HG03025 (cell line): ENCODE results near the gene COBL.

Experiments
- ATAC-seq: cut with Tn5 transposase; IDR thresholded peaks from one replicate; pipeline ENCODE4 v1.9.1; 2021; ENCODE audit warnings: mild to moderate bottlenecking, moderate library complexity; ENCODE audit not compliant: unreplicated experiment, low FRiP score

COBL gene

DNA sequence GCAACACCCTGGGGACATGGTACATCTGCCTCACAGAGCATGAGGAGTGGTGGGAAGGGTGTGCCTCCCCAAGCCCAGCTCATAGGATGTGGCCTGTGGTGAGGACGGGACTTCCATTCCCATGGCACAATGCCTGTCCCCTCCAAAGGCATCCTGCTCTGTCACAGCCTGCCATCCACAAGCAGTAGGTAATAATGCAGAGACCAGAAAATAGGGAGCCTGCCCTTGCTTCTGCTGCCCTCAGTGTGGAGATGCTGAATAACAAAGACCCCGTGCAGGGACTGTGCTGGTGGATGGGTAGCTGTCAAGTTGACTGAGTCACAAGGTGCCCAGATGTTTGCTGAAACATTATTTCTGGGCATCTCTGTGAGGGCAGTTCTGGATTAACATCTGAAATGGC is 334.0 kb downstream of the COBL start:
- ATAC-seq = no peak

DNA sequence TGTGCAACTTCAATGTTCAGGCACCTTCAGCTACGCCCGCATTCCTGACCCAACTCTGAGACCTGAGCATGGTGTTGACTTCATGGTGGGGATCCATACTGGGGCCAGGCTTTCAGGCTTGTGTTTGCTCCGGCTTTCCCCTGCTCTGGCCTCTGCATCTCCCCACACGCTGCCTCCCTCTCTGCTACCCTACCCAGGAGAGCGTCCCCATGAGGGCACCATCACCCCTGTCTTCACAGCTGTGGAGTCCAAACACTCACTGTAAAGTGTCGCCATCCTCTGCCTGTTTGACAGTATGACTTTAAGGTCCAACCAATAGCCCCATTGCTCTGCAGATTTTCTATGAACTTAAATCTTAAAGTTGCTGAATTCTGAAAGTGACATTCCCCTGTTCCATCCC is 334.9 kb downstream of the COBL start:
- ATAC-seq = no peak

DNA sequence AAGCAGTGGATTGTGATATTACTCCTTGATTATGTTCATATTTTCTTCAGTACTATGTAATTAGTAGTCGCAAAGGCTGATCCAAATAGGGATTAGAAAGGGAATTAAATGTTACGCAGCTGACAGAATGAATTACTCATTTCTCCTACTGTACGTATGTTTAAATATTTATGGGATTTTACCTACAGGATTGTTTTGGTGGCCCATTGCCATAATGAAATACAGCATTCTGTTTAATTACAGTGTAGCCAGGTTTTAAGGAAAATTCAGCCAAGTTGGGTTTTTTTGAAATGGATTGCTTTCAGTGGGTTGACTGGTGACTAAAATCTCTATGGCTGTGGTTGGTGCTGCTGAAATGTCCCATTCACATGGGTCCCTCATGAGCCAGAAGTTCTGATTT is 336.2 kb downstream of the COBL start:
- no peak for ATAC-seq

DNA sequence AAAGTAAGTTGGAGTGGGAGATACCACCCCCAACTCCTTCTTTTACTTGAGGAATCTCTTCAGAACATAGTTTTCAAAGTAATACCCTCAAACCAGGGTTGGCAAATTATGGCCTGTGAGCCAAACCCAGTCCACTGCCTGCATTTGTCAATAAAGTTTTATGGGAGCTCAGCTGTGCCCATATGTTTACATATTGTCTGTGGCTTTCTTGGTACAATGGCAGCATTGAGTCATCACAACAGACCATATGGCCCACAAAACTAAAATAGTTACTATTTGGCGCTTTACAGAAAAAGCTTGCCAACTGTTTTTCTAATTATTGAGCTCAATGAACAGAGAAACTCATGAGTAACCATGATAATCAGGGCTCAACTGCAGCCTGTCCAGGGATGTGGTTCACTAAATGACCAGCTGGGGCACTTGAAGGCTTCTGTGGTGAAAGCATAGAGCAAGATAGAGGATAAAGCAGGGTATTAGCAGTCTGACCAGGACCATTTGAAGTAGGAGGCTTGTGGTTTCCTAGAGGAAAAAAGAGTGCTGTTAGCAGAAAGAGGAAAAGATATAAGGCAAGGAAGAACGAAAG is 337.9 kb downstream of the COBL start:
- no peak for ATAC-seq

DNA sequence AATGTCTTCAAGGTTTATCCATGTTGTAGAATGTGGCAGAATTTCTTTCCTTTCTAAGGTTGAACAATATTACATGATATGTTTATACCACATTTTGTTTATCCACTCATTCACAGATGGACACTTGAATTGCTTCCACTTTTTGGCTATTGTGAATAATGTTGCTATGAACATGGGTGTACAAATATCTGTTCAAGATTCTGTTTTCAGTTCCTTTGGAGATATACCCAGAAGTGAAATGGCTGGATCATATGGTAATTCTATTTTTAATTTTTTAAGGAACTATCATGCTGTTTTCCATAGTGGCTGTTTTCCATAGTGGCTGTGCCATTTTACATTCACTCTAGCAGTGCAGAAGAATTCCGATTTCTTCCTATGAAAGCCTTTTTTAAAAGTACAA is 339.2 kb downstream of the COBL start:
- ATAC-seq = no peak

DNA sequence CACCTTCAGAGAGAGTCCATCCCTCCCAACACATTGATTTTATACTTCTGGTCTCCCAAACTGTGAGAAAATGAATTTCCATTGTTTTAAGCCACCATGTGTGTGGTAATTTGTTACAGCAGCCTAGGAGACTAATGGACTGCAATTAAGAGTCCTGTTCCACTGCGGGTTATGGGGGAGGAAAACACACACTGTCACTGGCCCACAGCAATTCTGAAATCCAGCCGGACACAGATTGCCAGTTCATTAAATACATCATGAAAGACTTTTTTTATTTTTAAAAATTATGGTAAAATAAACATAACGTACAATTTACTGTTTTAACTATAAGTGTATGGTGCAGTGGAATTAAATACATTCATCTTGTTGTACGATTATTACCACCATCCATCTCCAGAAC is 340.5 kb downstream of the COBL start:
- no peak for ATAC-seq

DNA sequence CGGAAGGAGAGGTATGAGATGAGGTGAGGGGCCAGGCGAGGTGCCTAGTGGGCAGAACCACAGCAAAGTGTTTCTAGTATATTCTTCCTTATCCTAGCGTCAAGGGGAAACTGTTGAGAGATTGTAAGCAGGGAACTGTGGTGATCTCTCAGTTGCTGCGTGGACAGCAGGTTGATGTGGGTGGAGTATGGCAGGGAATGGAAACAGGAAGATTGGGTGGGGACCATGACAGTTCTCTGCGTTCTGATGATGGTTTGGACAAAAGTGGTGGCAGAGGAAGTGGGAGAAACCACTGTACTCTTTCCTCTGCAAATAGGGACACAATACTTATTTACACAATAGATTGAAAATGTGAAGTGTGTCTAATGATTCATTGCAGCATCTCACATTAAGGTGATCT is 342.4 kb downstream of the COBL start:
- ATAC-seq = no peak

DNA sequence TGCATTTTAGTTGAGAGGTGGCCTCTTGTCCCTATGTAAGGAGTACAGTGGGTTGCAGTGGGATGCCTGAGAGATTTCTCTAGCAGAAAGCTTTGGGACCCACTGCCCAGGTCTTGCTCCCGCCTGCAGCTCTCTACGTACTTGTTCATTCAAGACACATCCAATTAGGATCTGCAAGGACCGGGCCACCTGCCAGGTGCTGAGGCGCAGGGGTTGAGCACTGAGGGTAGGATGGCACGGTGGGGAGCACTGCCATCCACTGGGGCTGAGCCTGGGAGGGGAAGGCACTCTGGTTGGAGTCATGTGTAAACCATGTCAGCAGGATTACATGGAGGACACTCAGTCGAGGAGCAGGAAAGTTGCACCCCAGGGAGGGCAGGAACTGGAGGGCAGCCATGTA is 342.8 kb downstream of the COBL start:
- no peak for ATAC-seq

DNA sequence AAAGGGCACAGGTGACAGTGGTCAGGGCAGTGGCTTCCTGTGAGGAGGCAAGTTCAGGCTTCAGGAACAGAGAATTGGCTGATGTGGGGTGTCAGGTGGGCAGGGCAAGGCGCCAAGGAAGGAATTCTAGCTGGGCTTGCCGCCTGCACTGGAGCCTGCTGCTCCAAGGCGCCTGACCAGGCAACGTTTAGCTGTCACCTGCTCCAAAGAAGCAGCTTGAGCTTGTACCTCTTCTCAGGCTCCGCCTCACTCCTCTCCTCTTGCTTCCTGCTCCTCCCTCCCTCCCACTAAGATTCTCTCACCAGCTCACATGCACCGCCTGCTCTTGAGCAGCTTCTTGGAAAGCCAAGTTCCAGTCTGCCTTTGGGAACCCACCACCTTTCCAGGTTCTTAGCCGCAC is 346.5 kb downstream of the COBL start:
- ATAC-seq = no peak
